HEK293T (cell line): ENCODE results near the gene C11orf21.

Experiments
- ARNT ChIP-seq: fragments of 450-650 bp; IDR thresholded peaks from 2 replicates; pipeline ENCODE4 v1.6.1; 2017; ENCODE audit warnings: mild to moderate bottlenecking
- BHLHE40 ChIP-seq: fragments of 450-650 bp; IDR thresholded peaks from 2 replicates; pipeline ENCODE4 v1.6.1; 2016; ENCODE audit warnings: mild to moderate bottlenecking, moderate library complexity, borderline replicate concordance
- CTBP1 ChIP-seq: fragments of 450-650 bp; IDR thresholded peaks from 2 replicates; pipeline ENCODE4 v1.6.1; 2016; ENCODE audit warnings: borderline replicate concordance
- ELF4 ChIP-seq: fragments of 450-650 bp; IDR thresholded peaks from 2 replicates; pipeline ENCODE4 v1.6.1; 2017; ENCODE audit warnings: antibody characterized with exemption
- FOXA1 ChIP-seq: fragments of 450-650 bp; IDR thresholded peaks from 2 replicates; pipeline ENCODE4 v1.6.1; 2016; ENCODE audit warnings: mild to moderate bottlenecking
- FOXK2 ChIP-seq: fragments of 450-650 bp; IDR thresholded peaks from 2 replicates; pipeline ENCODE4 v1.6.1; 2016; ENCODE audit warnings: mild to moderate bottlenecking
- FOXM1 ChIP-seq: fragments of 450-650 bp; IDR thresholded peaks from 2 replicates; pipeline ENCODE4 v1.6.1; 2017; ENCODE audit warnings: mild to moderate bottlenecking, borderline replicate concordance
- HDGF ChIP-seq: fragments of 450-650 bp; IDR thresholded peaks from 2 replicates; pipeline ENCODE4 v1.6.1; 2017; ENCODE audit warnings: antibody characterized with exemption, borderline replicate concordance
- LEF1 ChIP-seq: fragments of 450-650 bp; IDR thresholded peaks from 2 replicates; pipeline ENCODE4 v1.6.1; 2017; ENCODE audit warnings: mild to moderate bottlenecking, borderline replicate concordance
- NFRKB ChIP-seq: fragments of 450-650 bp; IDR thresholded peaks from 2 replicates; pipeline ENCODE4 v1.6.1; 2016; ENCODE audit warnings: mild to moderate bottlenecking, moderate library complexity
- SP1 ChIP-seq: fragments of 450-650 bp; IDR thresholded peaks from 2 replicates; pipeline ENCODE4 v1.6.1; 2017
- SUZ12 ChIP-seq: fragments of 450-650 bp; IDR thresholded peaks from 2 replicates; pipeline ENCODE4 v1.6.1; 2016; ENCODE audit warnings: mild to moderate bottlenecking
- TF ChIP-seq, protein P1 (sequence below): fragments of 450-650 bp; IDR thresholded peaks from 2 replicates; pipeline ENCODE4 v1.6.1; 2016

DNA sequence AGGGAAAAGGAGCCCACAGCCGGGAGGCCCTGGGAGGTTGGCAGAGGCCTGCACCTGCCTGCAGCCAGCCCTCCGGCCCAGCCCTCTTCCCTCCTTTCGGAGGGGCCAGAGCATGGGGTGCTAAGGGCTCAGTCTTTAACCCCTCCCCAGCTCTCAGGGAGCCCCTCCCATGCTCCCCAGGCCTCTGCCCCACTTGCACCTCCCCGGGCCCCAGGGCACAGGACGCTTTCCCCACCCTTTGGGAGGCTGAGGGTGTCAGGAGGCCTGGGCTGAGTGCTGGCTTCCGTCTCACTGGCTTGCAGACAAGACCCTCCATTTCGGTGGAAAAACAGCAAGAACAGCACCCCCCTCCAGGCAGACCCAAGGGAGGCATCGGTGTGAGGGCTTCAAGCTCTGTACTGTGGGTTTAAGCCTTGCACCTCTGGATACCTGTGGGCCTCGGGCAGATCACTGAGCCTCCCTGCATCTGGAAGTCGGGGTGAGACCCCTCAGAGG is 38.6 kb downstream of the C11orf21 start:
- no peak for TF ChIP-seq FOXK2
- no peak for TF ChIP-seq SUZ12
- no peak for TF ChIP-seq ELF4
- no peak for TF ChIP-seq LEF1
- no peak for TF ChIP-seq BHLHE40
- no peak for TF ChIP-seq FOXM1
- TF ChIP-seq CTBP1, result no peak
- no peak for TF ChIP-seq NFRKB
- no peak for TF ChIP-seq FOXA1
- TF ChIP-seq HDGF, result no peak
- TF ChIP-seq SP1, result no peak
- TF ChIP-seq, protein P1, sequence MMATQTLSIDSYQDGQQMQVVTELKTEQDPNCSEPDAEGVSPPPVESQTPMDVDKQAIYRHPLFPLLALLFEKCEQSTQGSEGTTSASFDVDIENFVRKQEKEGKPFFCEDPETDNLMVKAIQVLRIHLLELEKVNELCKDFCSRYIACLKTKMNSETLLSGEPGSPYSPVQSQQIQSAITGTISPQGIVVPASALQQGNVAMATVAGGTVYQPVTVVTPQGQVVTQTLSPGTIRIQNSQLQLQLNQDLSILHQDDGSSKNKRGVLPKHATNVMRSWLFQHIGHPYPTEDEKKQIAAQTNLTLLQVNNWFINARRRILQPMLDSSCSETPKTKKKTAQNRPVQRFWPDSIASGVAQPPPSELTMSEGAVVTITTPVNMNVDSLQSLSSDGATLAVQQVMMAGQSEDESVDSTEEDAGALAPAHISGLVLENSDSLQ, result no peak
- TF ChIP-seq ARNT, result no peak
